Measurements from ENCODE around the gene IFFO2. TPM values are rescaled to one million over a fixed set of nuclear protein-coding genes. Genes with fewer than 3 reads are reported as not detected.

IFFO2 gene
- total and polyA plus RNA-seq, 2 experiments from 2014 or later: 0.71 to 7.5 TPM

DNA sequence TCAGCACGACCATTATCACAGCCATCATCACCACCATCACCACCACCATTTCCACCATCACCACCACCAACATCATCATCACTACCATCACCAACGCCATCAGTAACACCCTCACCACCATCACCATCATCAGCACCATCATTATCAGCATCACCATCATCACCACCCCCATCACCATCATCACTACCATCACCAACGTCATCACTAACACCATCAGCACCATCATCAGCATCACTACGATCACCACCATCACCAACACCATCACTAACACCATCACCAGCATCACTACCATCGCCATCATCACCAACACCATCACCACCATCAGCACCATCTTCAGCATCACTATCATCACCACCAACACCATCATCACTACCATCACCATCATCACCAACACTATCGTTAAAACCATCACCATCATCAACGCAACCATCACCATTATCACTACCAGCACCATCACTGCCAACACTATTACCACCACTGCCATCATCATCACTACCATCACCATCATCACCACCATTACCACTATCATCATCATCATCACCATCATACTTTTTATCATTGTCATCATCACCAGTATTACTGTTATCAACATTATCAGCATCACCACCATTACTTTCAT, 98.3 kb downstream of the IFFO2 start:
- Histone ChIP-seq H3K79me2 (replicated peaks; ENCODE audit: insufficient read depth) (no peaks in the 10 kb centered on the region), H3F3A (replicated peaks; ENCODE audit: low read depth) (no peaks in the 10 kb centered on the region), H4K20me1 (replicated peaks; ENCODE audit: insufficient read depth) (no peaks in the 10 kb centered on the region), H3K27ac (ENCODE audit: low read depth) (no peak overlapping the region), H3K9me2 (ENCODE audit: insufficient read depth) (0 out of 2 replicates have a peak, but pooled peaks cover 10% of the 10 kb centered on the region), H3K4me2 (no peak overlapping the region), H3K27me3 (ENCODE audit: insufficient read depth) (no peaks in the 10 kb centered on the region), H2AFZ (no peak overlapping the region), H3K36me3 (ENCODE audit: insufficient read depth) (no peaks in the 10 kb centered on the region), H3K4me1 (ENCODE audit: insufficient read depth) (no peaks in the 10 kb centered on the region), H3K4me3 (no peak overlapping the region)
- Mint-ChIP-seq H3K4me1 (no peaks in the 10 kb centered on the region), H3K27me3 (ENCODE audit: insufficient read depth, low read depth, poor library complexity) (peaks cover 4% of the 10 kb centered on the region), H3K4me3 (no peak overlapping the region), H3K36me3 (ENCODE audit: low read depth) (no peaks in the 10 kb centered on the region), H3K9me3 (no peaks in the 10 kb centered on the region), H3K27ac (no peak overlapping the region)
- no peak for DNase-seq (ENCODE audit: low spot score)
- TF ChIP-seq EZH2 (IDR thresholded peaks at IDR 0.05; ENCODE audit: low read depth, unreplicated experiment) (no peak), POLR2AphosphoS5 (IDR thresholded peaks at IDR 0.05; ENCODE audit: low read depth) (no peak), CTCF (conservative IDR thresholded peaks at IDR 0.05; ENCODE audit: low read depth in 2 of 2) (no peak), NANOG (IDR thresholded peaks at IDR 0.05; ENCODE audit: borderline replicate concordance) (no peak), STAT1 (IDR thresholded peaks at IDR 0.05; ENCODE audit: unreplicated experiment) (no peak), ETS1 (IDR thresholded peaks at IDR 0.05) (no peak), CREB1 (CRISPR knock-in tag; IDR thresholded peaks at IDR 0.05; ENCODE audit: low read depth) (no peak), ZNF331 (CRISPR knock-in tag; IDR thresholded peaks at IDR 0.05; ENCODE audit: low read depth) (no peak), JUNB (IDR thresholded peaks at IDR 0.05; ENCODE audit: unreplicated experiment) (no peak)
- TF ChIP-seq, protein P1, sequence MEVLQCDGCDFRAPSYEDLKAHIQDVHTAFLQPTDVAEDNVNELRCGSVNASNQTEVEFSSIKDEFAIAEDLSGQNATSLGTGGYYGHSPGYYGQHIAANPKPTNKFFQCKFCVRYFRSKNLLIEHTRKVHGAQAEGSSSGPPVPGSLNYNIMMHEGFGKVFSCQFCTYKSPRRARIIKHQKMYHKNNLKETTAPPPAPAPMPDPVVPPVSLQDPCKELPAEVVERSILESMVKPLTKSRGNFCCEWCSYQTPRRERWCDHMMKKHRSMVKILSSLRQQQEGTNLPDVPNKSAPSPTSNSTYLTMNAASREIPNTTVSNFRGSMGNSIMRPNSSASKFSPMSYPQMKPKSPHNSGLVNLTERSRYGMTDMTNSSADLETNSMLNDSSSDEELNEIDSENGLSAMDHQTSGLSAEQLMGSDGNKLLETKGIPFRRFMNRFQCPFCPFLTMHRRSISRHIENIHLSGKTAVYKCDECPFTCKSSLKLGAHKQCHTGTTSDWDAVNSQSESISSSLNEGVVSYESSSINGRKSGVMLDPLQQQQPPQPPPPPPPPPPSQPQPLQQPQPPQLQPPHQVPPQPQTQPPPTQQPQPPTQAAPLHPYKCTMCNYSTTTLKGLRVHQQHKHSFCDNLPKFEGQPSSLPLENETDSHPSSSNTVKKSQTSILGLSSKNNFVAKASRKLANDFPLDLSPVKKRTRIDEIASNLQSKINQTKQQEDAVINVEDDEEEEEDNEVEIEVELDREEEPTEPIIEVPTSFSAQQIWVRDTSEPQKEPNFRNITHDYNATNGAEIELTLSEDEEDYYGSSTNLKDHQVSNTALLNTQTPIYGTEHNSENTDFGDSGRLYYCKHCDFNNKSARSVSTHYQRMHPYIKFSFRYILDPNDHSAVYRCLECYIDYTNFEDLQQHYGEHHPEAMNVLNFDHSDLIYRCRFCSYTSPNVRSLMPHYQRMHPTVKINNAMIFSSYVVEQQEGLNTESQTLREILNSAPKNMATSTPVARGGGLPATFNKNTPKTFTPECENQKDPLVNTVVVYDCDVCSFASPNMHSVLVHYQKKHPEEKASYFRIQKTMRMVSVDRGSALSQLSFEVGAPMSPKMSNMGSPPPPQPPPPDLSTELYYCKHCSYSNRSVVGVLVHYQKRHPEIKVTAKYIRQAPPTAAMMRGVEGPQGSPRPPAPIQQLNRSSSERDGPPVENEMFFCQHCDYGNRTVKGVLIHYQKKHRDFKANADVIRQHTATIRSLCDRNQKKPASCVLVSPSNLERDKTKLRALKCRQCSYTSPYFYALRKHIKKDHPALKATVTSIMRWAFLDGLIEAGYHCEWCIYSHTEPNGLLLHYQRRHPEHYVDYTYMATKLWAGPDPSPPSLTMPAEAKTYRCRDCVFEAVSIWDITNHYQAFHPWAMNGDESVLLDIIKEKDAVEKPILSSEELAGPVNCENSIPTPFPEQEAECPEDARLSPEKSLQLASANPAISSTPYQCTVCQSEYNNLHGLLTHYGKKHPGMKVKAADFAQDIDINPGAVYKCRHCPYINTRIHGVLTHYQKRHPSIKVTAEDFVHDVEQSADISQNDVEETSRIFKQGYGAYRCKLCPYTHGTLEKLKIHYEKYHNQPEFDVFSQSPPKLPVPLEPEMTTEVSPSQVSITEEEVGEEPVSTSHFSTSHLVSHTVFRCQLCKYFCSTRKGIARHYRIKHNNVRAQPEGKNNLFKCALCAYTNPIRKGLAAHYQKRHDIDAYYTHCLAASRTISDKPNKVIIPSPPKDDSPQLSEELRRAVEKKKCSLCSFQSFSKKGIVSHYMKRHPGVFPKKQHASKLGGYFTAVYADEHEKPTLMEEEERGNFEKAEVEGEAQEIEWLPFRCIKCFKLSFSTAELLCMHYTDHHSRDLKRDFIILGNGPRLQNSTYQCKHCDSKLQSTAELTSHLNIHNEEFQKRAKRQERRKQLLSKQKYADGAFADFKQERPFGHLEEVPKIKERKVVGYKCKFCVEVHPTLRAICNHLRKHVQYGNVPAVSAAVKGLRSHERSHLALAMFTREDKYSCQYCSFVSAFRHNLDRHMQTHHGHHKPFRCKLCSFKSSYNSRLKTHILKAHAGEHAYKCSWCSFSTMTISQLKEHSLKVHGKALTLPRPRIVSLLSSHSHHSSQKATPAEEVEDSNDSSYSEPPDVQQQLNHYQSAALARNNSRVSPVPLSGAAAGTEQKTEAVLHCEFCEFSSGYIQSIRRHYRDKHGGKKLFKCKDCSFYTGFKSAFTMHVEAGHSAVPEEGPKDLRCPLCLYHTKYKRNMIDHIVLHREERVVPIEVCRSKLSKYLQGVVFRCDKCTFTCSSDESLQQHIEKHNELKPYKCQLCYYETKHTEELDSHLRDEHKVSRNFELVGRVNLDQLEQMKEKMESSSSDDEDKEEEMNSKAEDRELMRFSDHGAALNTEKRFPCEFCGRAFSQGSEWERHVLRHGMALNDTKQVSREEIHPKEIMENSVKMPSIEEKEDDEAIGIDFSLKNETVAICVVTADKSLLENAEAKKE (CRISPR knock-in tag; IDR thresholded peaks at IDR 0.05): no peak
- TF ChIP-seq, protein P2, sequence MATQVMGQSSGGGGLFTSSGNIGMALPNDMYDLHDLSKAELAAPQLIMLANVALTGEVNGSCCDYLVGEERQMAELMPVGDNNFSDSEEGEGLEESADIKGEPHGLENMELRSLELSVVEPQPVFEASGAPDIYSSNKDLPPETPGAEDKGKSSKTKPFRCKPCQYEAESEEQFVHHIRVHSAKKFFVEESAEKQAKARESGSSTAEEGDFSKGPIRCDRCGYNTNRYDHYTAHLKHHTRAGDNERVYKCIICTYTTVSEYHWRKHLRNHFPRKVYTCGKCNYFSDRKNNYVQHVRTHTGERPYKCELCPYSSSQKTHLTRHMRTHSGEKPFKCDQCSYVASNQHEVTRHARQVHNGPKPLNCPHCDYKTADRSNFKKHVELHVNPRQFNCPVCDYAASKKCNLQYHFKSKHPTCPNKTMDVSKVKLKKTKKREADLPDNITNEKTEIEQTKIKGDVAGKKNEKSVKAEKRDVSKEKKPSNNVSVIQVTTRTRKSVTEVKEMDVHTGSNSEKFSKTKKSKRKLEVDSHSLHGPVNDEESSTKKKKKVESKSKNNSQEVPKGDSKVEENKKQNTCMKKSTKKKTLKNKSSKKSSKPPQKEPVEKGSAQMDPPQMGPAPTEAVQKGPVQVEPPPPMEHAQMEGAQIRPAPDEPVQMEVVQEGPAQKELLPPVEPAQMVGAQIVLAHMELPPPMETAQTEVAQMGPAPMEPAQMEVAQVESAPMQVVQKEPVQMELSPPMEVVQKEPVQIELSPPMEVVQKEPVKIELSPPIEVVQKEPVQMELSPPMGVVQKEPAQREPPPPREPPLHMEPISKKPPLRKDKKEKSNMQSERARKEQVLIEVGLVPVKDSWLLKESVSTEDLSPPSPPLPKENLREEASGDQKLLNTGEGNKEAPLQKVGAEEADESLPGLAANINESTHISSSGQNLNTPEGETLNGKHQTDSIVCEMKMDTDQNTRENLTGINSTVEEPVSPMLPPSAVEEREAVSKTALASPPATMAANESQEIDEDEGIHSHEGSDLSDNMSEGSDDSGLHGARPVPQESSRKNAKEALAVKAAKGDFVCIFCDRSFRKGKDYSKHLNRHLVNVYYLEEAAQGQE (IDR thresholded peaks at IDR 0.05; ENCODE audit: unreplicated experiment): no peak
- no peak for ATAC-seq
